Activated T-cell treated with anti-CD3 and anti-CD28 coated beads for 1 hour (primary cell): ENCODE measurements around the gene IQCB1.
"Not testable (repeated sequence)": the region's sequence is repeated elsewhere in the genome, so short reads cannot be mapped to it uniquely, and the experiment has no call there.

Experiments used
- DNase-seq: peaks from one replicate; pipeline ENCODE4 v3.0.0-alpha.2; 2020; ENCODE audit warnings: low read depth

The IQCB1 gene, protein sequence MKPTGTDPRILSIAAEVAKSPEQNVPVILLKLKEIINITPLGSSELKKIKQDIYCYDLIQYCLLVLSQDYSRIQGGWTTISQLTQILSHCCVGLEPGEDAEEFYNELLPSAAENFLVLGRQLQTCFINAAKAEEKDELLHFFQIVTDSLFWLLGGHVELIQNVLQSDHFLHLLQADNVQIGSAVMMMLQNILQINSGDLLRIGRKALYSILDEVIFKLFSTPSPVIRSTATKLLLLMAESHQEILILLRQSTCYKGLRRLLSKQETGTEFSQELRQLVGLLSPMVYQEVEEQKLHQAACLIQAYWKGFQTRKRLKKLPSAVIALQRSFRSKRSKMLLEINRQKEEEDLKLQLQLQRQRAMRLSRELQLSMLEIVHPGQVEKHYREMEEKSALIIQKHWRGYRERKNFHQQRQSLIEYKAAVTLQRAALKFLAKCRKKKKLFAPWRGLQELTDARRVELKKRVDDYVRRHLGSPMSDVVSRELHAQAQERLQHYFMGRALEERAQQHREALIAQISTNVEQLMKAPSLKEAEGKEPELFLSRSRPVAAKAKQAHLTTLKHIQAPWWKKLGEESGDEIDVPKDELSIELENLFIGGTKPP

DNA sequence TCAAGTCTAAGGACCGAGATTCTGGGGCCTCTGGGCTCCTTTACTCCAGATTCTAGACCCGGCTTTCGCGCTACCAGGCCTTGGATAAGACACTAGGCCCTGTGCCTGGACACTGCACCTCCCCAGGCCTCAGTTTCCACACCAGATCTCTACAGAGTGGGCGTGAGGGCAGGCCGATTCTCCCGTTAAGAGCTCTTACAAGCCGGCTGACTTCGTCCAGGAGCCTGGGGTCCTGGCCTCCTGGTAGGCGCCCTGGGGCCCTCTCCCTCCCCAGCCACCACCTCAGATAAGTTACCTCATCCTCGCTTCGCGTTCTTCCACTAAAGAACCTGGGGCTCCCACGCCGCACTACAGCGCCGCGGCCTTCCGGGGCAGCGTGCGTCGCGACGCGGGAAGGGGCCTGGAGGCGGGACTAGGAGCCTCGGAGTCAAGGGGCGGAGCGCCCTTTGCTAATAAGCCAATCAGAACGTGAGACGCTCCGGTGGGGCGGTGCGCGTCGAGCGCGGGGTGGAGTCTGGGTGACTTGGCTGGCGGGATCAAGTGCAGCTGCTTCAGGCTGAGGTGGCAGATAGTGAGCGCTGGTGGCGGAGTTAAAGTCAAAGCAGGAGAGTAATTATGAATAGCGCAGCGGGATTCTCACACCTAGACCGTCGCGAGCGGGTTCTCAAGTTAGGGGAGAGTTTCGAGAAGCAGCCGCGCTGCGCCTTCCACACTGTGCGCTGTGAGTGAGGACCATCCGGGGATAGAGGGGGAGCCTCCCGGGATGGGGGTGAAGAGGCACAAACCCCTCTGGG is at the start of gene IQCB1, which contains the start of gene EAF2:
IQCB1 (minus strand) TSS at position 390 of the 794 bp plus-strand sequence. CDS start 6,100 bp downstream, outside the sequence.
EAF2 (plus strand) TSS at position 539 of the 794 bp plus-strand sequence; CDS start at position 616, 77 bp downstream.
- peak; percentile 94 for DNase-seq

DNA sequence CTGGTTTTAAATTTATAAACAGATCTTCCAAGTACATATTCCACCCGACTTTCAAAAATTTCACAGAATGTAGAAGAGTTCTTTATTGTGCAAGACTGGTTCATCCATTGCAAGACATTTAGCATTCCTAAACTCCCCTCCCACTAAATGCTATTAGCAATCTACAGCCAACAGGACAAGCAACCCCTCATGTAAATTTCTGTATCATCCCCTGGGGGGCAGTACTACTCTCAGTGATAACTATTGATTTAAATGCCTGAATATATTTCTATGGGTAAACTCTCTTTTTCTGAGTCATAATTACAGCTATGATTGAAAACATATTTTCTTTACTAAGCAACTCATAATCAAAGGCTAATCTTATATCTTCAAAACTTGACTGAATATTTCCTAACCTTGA is 48.6 kb upstream of the IQCB1 start:
- DNase-seq, result no peak

DNA sequence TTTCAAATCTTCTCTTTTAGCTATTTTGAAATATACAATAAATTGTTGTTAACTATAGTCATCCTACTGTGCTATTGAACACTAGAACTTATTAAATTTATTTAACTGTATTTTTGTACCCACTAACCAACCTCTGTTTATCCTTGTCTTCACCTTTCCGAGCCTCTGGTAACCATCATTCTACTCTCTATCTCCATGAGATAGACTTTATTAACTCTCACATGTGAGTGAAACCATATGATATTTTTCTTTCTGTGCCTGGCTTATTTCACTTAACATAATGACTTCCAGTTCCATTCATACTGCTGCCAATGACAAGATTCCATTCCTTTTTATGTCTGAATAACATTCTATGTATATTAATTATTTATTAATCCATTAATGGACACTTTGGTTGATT is 43.6 kb upstream of the IQCB1 start:
- DNase-seq, result no peak

DNA sequence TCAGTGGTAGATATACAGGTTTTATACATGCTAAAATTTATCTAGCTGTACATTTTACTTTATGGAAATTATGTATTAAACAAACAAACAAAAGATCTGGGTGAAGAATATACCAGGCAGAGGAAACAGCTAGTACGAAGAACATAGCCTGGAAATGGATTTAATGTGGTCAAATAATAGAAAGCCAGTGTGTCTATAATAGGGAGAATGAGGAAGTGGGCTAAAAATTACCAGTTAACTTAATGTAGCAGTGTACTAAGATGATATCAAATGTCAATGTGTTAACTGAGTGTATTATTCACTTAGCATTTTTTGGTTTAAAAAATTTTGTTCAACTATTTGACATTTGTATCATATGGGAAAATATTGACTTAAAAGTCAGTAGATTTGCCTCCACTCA is 36.6 kb upstream of the IQCB1 start:
- no peak for DNase-seq

DNA sequence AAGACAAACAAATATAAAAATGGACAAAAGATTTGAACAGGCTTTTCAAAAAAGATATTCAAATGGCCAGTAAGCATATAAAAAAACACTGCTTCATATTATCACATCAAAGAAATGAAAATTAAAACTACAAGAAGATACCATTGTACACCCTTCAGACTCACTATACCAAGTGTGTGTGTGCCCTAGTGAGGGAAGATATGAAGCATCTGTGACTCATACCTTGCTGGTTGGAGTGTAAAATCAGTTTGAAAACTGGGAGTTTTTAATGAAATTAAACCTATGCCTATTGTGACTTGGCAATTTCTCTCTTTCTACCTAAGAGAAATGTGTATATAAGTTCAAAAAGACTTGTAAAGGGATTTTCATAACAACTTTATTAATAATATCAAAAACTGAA is 35.9 kb upstream of the IQCB1 start:
- no peak for DNase-seq

DNA sequence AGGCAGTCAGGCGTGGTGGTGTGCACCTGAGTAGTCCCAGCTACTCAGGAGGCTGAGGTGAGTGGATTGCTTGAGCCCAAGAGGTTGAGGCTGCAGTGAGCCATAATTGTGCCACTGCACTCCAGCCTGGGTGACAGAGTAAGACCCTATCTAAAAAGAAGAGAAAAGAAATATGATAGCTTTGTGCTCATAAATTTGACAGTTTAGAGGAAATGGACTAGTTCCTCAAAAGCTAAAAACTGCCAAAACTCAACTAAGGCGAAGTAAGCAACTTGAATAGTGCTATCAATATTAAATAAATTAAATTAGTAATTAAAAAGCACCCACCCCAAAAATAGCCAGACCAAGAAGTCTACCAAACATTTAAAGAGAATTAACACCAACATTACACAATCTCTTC is 34.9 kb upstream of the IQCB1 start:
- no peak for DNase-seq

DNA sequence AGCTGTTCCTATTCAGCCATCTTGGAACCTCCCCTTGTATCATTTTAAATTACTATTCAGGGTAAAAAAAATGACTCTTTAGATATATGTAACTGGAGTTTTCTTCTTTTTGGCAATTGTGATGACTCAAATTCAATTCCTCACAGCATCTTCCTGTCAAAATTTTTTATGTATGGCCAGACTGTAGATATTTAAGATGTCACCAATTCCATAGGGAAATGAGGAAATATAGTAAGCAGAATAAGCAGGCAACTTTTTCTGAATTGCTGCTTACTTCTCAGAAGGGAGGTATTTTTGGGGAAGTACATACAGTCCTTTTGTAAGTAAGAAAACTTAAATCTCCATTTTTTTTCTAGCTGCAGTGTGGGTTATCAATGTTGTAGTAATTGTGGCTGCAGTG is 28.9 kb upstream of the IQCB1 start:
- no peak for DNase-seq

DNA sequence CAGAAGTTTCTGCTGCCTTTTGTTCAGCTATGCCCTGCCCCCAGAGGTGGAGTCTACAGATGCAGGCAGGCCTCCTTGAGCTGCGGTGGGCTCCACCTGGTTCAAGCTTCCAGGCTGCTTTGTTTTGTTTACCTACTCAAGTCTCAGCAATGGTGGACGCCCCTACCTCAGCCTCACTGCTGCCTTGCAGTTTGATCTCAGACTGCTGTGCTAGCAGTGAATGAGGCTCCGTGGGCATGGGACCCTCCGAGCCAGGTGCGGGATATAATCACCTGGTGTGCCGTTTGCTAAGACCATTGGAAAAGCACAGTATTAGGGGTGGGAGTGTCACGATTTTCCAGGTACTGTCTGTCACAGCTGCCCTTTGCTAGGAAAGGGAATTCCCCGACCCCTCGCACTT is 28.4 kb upstream of the IQCB1 start:
- DNase-seq, result not testable (repeated sequence)

DNA sequence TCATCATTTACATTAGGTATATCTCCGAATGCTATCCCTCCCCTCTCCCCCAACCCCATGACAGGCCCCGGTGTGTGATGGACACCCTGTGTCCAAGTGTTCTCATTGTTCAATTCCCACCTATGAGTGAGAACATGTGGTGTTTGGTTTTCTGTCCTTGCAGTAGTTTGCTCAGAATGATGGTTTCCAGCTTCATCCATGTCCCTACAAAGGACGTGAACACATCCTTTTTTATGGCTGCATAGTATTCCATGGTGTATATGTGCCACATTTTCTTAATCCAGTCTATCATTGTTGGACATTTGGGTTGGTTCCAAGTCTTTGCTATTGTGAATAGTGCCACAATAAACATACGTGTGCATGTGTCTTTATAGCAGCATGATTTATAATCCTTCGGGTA is 22.9 kb upstream of the IQCB1 start:
- DNase-seq, result not testable (repeated sequence)

DNA sequence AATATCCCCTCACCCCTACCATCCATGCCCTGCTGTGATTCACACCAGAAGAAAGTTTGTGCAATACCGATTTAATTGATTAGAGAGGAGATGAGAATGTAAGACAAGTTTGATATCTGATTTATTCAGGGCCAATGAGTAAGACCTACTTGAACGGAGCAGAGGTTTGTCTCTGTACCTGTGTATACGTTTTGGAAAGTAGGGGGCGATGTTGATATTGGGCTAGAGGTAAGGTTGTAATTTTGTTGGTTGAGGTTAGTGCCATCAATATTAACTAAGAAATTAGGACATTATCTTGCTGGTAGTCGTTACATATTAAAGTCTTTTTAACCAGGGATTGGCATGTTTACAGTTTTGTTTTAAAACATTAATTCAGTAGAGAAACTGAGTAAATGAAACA is 20.7 kb upstream of the IQCB1 start:
- DNase-seq, result no peak

DNA sequence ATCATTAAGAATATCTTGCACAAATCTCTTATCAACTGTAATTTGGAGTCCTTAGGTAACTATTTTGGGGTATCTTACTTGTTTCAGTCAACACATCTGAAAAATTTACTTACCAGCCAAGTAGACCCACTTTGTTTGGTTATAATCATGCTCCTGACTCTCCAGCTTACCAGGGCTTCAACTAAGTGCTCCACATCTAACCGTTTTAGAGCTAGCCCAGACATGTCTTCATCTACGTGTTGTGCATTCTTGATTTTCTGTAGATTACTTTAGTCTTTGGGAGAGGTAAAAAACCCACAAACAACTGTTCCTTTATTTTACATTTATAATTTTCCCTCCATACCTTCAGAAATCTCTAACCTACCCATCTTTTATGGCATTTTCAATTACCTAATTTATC is 17.4 kb upstream of the IQCB1 start:
- DNase-seq, result no peak

DNA sequence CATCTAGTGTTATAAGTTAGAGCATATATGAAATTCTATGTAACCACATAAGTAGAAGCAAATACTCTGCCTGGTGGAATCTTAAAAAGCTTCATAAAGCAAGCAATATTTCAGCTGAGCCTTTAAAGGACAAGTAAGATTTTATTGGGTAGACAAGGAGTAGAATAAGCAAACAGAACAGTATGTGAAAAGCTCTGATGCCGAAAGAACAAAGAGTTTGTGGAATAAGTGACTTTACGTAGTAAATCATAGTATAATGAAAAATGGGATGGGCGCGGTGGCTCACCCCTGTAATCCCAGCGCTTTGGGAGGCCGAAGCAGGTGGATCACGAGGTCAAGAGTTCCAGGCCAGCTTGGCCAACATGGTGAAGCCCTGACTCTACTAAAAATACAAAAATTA is 10.0 kb upstream of the IQCB1 start:
- no peak for DNase-seq

DNA sequence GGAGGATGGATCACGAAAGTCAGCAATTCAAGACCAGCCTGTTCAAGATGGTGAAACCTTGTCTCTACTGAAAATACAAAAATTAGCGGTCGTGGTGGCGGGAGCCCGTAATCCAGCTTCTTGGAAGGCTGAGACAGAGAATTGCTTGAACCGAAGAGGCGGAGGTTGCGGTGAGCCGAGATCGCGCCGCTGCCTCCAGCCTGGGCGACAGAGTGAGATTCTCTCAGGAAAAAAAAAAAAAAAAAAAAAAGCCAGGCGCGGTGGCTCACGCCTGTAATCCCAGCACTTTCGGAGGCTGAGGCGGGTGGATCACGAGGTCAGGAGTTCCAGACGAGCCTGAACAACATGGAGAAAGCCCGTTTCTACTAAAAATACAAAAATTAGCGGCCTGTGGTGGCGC is 5.1 kb upstream of the IQCB1 start:
- no peak for DNase-seq

DNA sequence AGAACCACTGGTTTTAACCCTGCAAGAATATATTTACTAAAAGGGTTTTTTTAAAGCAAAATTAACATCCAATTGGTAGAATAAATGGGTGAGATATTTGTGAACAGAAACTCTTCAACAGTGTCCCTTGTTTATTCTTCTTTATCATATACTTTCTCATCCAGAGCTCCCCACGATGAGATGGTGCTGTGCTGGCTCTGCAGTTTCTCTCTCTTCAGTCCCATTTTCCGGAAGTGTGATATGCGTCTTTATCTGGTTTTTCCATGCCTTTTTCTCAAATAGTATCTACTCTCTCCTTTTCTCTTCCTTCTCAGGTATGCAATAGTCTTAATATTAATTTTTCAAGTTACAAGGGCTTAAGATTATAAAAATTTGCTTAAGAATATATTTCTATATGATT is 1.6 kb upstream of the IQCB1 start:
- DNase-seq, result no peak

DNA sequence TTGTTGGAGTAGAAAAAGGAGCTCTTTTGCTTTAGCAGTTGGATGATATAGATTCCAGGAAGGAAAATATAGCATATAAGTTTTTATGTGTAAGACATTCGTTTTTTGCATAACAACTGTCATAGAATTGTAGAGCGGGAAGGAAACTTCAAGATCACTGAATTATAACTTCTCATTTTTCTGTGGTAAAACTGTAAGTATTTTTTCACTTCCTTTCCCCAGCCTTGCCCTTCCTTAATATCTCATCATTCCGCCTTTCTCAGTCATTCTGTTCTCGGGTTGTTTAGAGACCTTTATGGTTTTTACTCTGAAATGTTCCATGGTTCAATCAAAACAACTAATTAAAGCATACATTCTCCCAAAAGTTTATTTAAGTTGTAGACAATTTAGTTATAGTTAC is 1.2 kb upstream of the IQCB1 start:
- DNase-seq, result no peak

DNA sequence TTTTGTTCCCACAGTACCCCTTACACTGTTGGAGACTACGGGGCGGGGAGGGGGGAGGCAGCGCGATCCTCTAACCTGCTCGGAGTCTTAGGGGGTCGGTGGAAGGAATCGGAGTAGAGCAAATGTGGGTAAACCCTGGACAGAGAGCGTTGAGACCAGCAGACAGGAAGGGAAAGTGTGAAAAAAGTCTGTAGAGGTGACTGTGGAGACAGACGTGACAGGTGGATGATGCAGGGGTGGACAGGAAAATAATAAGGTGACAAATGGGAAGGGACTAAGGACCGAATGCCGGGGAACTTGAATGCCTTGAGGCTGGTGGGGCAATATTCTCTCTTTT is 573 bp upstream of the IQCB1 start:
- DNase-seq, result no peak

DNA sequence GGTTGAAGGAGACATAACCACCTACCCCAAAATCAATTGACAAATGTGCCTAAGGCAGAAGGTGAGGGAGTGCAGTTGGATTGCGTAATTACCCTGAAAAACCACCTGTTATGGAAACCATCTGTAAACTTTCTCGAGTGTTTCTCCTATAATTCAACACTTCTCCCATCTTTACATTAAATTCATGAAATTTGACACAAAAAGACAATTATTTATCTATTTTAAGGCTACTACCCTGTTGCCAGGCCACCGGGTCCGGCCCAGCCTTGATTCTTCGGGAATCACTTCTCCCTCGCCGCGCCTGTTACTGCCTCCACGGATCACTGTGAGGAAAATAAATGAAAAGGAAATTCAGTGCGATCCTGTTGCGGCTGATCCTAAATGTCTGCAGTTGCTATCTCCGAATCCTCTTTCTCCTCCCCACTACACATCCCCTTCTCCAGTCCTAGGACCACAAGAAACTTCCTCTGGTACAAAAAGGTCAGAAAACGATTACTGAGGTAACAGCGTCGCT is 646 bp downstream of the IQCB1 start:
- no peak for DNase-seq

DNA sequence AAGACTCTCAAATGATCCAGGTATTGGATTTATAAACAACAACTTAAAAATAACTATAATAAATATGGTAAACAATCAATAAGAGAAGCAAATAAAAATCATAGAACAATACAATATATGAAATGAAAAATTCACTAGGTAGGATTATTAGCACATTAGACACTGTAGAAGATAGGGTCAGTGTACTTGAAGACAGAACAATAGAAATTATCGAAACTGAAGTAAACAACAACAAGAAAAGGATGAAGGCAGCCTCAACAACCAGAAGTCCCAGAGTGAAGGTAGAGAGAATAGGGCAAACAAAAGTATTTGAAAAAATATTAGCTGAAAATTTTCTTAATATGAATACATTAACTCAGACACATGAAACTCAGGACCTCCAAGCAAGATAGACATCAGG is 11.9 kb downstream of the IQCB1 start:
- no peak for DNase-seq

DNA sequence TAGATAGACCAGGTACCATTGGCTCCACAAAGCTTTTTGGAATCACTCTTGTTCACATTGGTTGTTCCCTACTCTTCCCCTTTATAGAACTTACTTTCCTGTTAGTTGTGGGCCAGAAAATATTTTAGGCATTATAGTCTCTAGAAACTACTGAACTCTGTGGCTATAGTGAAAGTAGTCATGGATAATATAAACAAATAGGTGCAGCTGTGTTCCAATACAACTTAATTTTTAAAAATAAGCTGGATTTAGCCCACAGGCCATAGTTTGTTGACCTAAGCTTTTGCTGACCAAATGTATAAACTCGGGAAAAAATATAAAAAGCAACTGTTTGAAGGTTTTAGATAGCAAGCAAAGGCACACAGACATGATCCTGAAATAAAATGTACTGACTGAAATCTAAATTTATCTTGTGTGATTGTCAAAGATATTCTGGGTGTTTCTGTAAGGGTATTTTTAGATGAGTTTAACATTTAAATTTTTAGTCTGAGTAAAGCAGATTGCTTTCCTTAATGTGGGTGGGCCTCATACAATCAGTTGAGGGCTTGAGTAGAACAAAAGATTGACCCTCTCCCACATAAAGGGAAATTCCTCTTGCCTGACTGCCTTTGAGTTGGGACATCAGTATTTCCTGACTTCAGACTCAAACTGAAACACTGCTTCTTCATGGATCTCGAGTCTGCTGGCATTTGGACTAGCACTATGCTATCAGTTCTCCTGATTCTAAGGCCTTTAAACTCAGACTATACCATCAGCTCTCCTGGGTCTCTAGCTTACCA is 13.2 kb downstream of the IQCB1 start:
- no peak for DNase-seq

DNA sequence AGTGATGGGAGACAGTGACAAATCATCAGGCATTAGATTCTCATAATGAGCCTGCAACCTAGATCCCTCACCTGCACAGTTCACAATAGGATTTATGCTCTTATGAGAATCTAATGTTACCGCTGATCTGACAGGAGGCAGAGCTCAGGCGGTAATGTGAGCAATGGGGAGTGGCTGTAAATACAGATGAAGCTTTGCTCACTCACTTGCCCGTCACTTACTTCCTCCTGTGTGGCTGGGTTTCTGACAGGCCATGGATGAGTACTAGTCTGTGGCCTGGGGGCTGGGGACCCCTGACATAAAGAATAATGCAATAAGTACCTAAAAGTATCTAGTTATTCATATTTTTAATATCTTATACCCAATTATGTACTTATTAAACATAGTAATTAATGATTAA is 15.6 kb downstream of the IQCB1 start:
- DNase-seq, result no peak

DNA sequence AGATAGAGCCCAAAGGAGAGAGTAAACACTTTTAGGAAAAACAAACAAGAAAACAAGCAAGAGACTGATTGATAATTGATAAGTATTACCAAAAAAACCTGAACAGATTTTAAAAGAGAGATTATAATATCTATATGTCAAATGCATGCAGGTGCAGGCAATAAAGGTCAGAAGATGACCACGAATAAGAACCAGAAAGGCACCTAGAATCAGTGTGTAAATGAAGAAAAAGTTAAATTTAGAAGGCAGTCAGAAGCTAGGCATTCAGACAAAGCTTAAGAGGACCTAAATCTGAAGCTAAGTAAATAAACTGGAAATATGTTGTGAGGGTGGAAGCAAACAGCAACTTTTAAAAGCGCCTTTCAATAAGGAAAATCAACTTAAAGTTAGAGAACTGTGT is 16.3 kb downstream of the IQCB1 start:
- no peak for DNase-seq

DNA sequence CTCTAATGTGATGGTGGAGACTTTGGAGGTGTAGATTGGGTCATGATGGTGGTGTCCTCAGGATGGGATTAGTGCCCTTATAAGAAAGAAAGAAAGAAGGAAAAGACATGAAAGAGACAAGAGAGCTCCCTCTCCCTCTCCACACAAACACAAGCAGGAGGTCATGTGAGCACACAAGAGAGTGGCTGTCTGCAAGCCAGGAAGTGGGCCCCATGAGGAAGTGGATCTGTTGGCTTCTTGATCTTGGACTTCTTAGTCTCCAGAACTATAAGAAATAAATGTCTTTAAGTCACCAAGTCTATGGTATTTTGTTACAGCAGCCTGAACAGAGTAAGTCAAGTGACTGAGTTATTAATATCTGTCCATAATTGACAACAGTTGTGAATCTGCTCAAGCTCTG is 17.1 kb downstream of the IQCB1 start:
- DNase-seq, result no peak
